Measurements from ENCODE around the gene USH2A. TPM values are rescaled to one million over a fixed set of nuclear protein-coding genes. Genes with fewer than 3 reads are reported as not detected.

Gene USH2A
- total and polyA plus RNA-seq, 7 donors = under 0.01 to 0.32 (median 0.30) TPM; not detected in 4

DNA sequence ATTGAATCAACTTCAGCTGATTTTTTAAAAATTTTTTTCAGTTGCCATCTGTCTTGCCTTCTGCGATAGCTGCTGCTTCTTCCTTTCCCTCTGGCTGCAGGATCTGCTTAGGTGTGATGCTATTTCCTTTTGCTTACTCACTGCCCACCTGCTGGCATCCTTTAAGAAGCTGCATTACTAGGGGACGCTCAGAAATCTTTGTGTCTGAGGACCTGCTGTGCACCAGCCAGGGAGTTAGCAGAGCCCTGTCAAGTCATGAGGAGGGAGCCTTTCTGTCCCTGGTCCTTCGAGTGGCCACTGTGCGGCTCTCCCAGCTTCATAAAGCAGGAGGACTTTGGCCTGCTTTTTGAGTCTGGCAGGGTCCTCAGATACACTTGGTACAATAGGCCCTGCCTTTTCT lies 327.8 kb downstream of the USH2A start:
- no peak overlapping the region for H3K27ac ChIP-seq
- whole genome bisulfite sequencing, 3 donors = 65 to 66% (median 65%) methylated on average over 4 of the region's 4 CpGs
- no peak for ATAC-seq
- no peaks in the 10 kb centered on the region for H3K27me3 ChIP-seq (ENCODE audit: insufficient read depth in 3 of 3, low read length in 2 of 3)
- H3K4me1 ChIP-seq = no peaks in the 10 kb centered on the region
- intact Hi-C loops (cut with DNase I) = no loop called here
- no peak for TF ChIP-seq CTCF (IDR thresholded peaks at IDR 0.05)
- H3K4me3 ChIP-seq = no peak overlapping the region
- H3K9me3 ChIP-seq = no peaks in the 10 kb centered on the region
- no peaks in the 10 kb centered on the region for H3K36me3 ChIP-seq (ENCODE audit: insufficient read depth in 1 of 2, low read depth in 1 of 2)
- no peak for DNase-seq

- intact Hi-C loops (cut with DNase I) = no loop called here
- Histone ChIP-seq H3K4me1 (no peaks in the 10 kb centered on the region), H3K4me3 (no peak overlapping the region), H3K27me3 (ENCODE audit: insufficient read depth in 3 of 3, low read length in 2 of 3) (no peaks in the 10 kb centered on the region), H3K36me3 (ENCODE audit: insufficient read depth in 1 of 2, low read depth in 1 of 2) (no peaks in the 10 kb centered on the region), H3K9me3 (no peaks in the 10 kb centered on the region), H3K27ac (no peak overlapping the region)
- no peak for ATAC-seq
- DNase-seq = no peak
- no peak for TF ChIP-seq CTCF (IDR thresholded peaks at IDR 0.05)
- 84 to 92% (median 86%) methylated on average over 6 of the region's 6 CpGs for WGBS, 3 donors
Measured at GRCh38 chr1:216090556-216090955, 332.7 kb downstream of the USH2A start.

GRCh38 chr1:216086678-216087077 lies 336.6 kb downstream of the USH2A start:
- ATAC-seq (no peak), DNase-seq (no peak)
- Histone ChIP-seq H3K4me3 (no peak overlapping the region), H3K4me1 (no peaks in the 10 kb centered on the region), H3K9me3 (no peaks in the 10 kb centered on the region), H3K27me3 (ENCODE audit: insufficient read depth in 3 of 3, low read length in 2 of 3) (no peaks in the 10 kb centered on the region), H3K36me3 (ENCODE audit: insufficient read depth in 1 of 2, low read depth in 1 of 2) (no peaks in the 10 kb centered on the region), H3K27ac (no peak overlapping the region)
- WGBS, 3 donors = 84 to 93% (median 87%) methylated on average over 3 of the region's 3 CpGs
- intact Hi-C loops (cut with DNase I) = no loop called here
- no peak for TF ChIP-seq CTCF (IDR thresholded peaks at IDR 0.05)

GRCh38 chr1:216081445-216081844 lies 341.8 kb downstream of the USH2A start:
- no peak for ATAC-seq

More at GRCh38 chr1:216081445-216081844, 341.8 kb downstream of the USH2A start:
- H3K27ac ChIP-seq = no peak overlapping the region
- intact Hi-C loops (cut with DNase I) = no loop called here
- no peaks in the 10 kb centered on the region for H3K27me3 ChIP-seq (ENCODE audit: insufficient read depth in 3 of 3, low read length in 2 of 3)
- WGBS, 3 donors = 77 to 88% (median 85%) methylated on average over 5 of the region's 5 CpGs
- H3K36me3 ChIP-seq (ENCODE audit: insufficient read depth in 1 of 2, low read depth in 1 of 2) = no peaks in the 10 kb centered on the region
- no peaks in the 10 kb centered on the region for H3K9me3 ChIP-seq
- no peak for TF ChIP-seq CTCF (IDR thresholded peaks at IDR 0.05)
- no peak overlapping the region for H3K4me3 ChIP-seq
- no peaks in the 10 kb centered on the region for H3K4me1 ChIP-seq
- no peak for DNase-seq
